Activated CD4-positive, alpha-beta memory T cell treated with anti-CD3 and anti-CD28 coated beads for 36 hours (primary cell): ENCODE measurements around the gene OR6P1. TPM values are rescaled to one million over a fixed set of nuclear protein-coding genes. Genes with fewer than 3 reads are reported as not detected.

Experiments used
- CTCF ChIA-PET: fragments of 350-600 bp; sonication (Branson Sonifier 250); formaldehyde crosslinking; loops from one replicate; lab custom pipeline; 2021; ENCODE audit warnings: antibody characterized with exemption, inconsistent platforms; lab: Charles Lee
- POLR2A ChIA-PET: fragments of 350-600 bp; sonication (Branson Sonifier 250); formaldehyde crosslinking; loops from one replicate; lab custom pipeline; 2021; ENCODE audit warnings: antibody characterized with exemption; lab: Charles Lee
- DNase-seq: peaks from one replicate; pipeline ENCODE4 v3.0.0-alpha.2; 2020
- H3K27ac Mint-ChIP-seq: one replicate; pipeline ENCODE4 v1.8.0; 2021; ENCODE audit warnings: mixed read lengths
- H3K27me3 Mint-ChIP-seq: one replicate; pipeline ENCODE4 v1.8.0; 2021; ENCODE audit warnings: mixed read lengths
- H3K36me3 Mint-ChIP-seq: one replicate; pipeline ENCODE4 v1.8.0; 2021; ENCODE audit warnings: mixed read lengths
- H3K4me1 Mint-ChIP-seq: one replicate; pipeline ENCODE4 v1.8.0; 2021; ENCODE audit warnings: low read depth, mixed read lengths
- H3K4me3 Mint-ChIP-seq: one replicate; pipeline ENCODE4 v1.8.0; 2021; ENCODE audit warnings: mild to moderate bottlenecking, mixed read lengths
- H3K9me3 Mint-ChIP-seq: one replicate; pipeline ENCODE4 v1.8.0; 2021; ENCODE audit warnings: mixed read lengths
- intact Hi-C: fragments of 100-400 bp; cut with micrococcal nuclease; formaldehyde crosslinking; loops from one replicate; pipeline ENCODE4 v1.15.1; 2023
- total RNA-seq, 2 experiments: library from RNA; stranded (reverse); gene quantifications; one replicate each; pipeline ENCODE4 v1.2.3, GENCODE V29; 2021

OR6P1 gene
- total RNA-seq, 2 experiments from 2014 or later = not detected

GRCh38 chr1:158559696-158560095, 10.7 kb downstream of the OR6P1 start:
- Mint-ChIP-seq H3K9me3 (no peaks in the 10 kb centered on the region), H3K4me1 (no peaks in the 10 kb centered on the region), H3K4me3 (no peak overlapping the region), H3K36me3 (no peaks in the 10 kb centered on the region), H3K27me3 (peaks cover 7% of the 10 kb centered on the region), H3K27ac (no peak overlapping the region)
- CTCF ChIA-PET = no interaction called here
- no peak for DNase-seq
- intact Hi-C loops = no loop called here
- POLR2A ChIA-PET = no interaction called here

GRCh38 chr1:158554352-158554751, 16.0 kb downstream of the OR6P1 start, which contains the start of gene OR6Y1:
Gene OR6Y1, minus strand, starts transcription at chr1:158554405. Its CDS starts 6,300 bp downstream, at chr1:158548105.
- DNase-seq = no peak
- H3K4me1 Mint-ChIP-seq = no peaks in the 10 kb centered on the region
- no peak within 1 kb of the TSS for H3K27ac Mint-ChIP-seq
- H3K27me3 Mint-ChIP-seq = peaks cover 7% of the 10 kb centered on the region
- intact Hi-C loops = no loop called here
- POLR2A ChIA-PET = no interaction called here
- no peak within 1 kb of the TSS for H3K4me3 Mint-ChIP-seq
- H3K9me3 Mint-ChIP-seq = no peaks in the 10 kb centered on the region
- no peaks in the 10 kb centered on the region for H3K36me3 Mint-ChIP-seq
- CTCF ChIA-PET = no interaction called here

GRCh38 chr1:158552296-158552695, 18.1 kb downstream of the OR6P1 start:
- POLR2A ChIA-PET = no interaction called here
- CTCF ChIA-PET = no interaction called here

GRCh38 chr1:158547533-158547932, 22.8 kb downstream of the OR6P1 start:
- no peak overlapping the region for H3K27ac Mint-ChIP-seq
- CTCF ChIA-PET = no interaction called here
- DNase-seq = no peak
- no peaks in the 10 kb centered on the region for H3K36me3 Mint-ChIP-seq
- no peaks in the 10 kb centered on the region for H3K9me3 Mint-ChIP-seq
- peaks cover 19% of the 10 kb centered on the region for H3K27me3 Mint-ChIP-seq
- H3K4me1 Mint-ChIP-seq = no peaks in the 10 kb centered on the region
- POLR2A ChIA-PET = no interaction called here
- H3K4me3 Mint-ChIP-seq = no peak overlapping the region
- intact Hi-C loops = no loop called here

More at GRCh38 chr1:158552296-158552695, 18.1 kb downstream of the OR6P1 start:
- Mint-ChIP-seq H3K27ac (no peak overlapping the region), H3K27me3 (peaks cover 19% of the 10 kb centered on the region), H3K4me3 (no peak overlapping the region), H3K4me1 (no peaks in the 10 kb centered on the region), H3K9me3 (no peaks in the 10 kb centered on the region), H3K36me3 (no peaks in the 10 kb centered on the region)
- intact Hi-C loops = no loop called here
- DNase-seq = no peak

- Mint-ChIP-seq H3K36me3 (no peaks in the 10 kb centered on the region), H3K4me3 (no peak overlapping the region), H3K27ac (no peak overlapping the region), H3K4me1 (no peaks in the 10 kb centered on the region), H3K27me3 (no peaks in the 10 kb centered on the region), H3K9me3 (no peaks in the 10 kb centered on the region)
- POLR2A ChIA-PET = no interaction called here
- no peak for DNase-seq
- intact Hi-C loops = no loop called here
- CTCF ChIA-PET = no interaction called here
Measured at GRCh38 chr1:158537609-158538008, 32.8 kb downstream of the OR6P1 start.

GRCh38 chr1:158534496-158534895, 35.9 kb downstream of the OR6P1 start:
- no peaks in the 10 kb centered on the region for H3K4me1 Mint-ChIP-seq
- H3K27ac Mint-ChIP-seq = no peak overlapping the region
- intact Hi-C loops = no loop called here
- no peak for DNase-seq
- POLR2A ChIA-PET = no interaction called here
- H3K4me3 Mint-ChIP-seq = no peak overlapping the region
- H3K9me3 Mint-ChIP-seq = no peaks in the 10 kb centered on the region
- CTCF ChIA-PET = no interaction called here
- H3K36me3 Mint-ChIP-seq = no peaks in the 10 kb centered on the region
- H3K27me3 Mint-ChIP-seq = no peaks in the 10 kb centered on the region

- Mint-ChIP-seq H3K27ac (no peak overlapping the region), H3K36me3 (no peaks in the 10 kb centered on the region), H3K4me3 (no peak overlapping the region), H3K4me1 (no peaks in the 10 kb centered on the region), H3K9me3 (no peaks in the 10 kb centered on the region), H3K27me3 (peaks cover 12% of the 10 kb centered on the region)
- intact Hi-C loops = loop anchor here (1.0 kb wide), 1 partner anchor 323 kb away; no protein-coding TSS in a partner anchor
- no peak for DNase-seq
- ChIA-PET CTCF (interaction anchor here (0.7 to 4.1 kb wide), 8 partner anchors 10 to 323 kb away, joined by 3 to 33 read pairs (median 4); no protein-coding TSS in a partner anchor), POLR2A (no interaction called here)
Measured at GRCh38 chr1:158527190-158527815, 43.1 kb downstream of the OR6P1 start.

GRCh38 chr1:158521666-158522058, 48.7 kb downstream of the OR6P1 start:
- Mint-ChIP-seq H3K4me3 (no peak overlapping the region), H3K27me3 (peaks cover 17% of the 10 kb centered on the region), H3K36me3 (no peaks in the 10 kb centered on the region), H3K27ac (no peak overlapping the region), H3K4me1 (no peaks in the 10 kb centered on the region), H3K9me3 (no peaks in the 10 kb centered on the region)
- intact Hi-C loops = no loop called here
- ChIA-PET CTCF (no interaction called here), POLR2A (no interaction called here)
- DNase-seq = no peak

- Mint-ChIP-seq H3K27ac (no peak overlapping the region), H3K9me3 (no peaks in the 10 kb centered on the region), H3K36me3 (no peaks in the 10 kb centered on the region), H3K4me3 (no peak overlapping the region), H3K27me3 (peaks cover 17% of the 10 kb centered on the region), H3K4me1 (no peaks in the 10 kb centered on the region)
- DNase-seq = no peak
- POLR2A ChIA-PET = no interaction called here
- intact Hi-C loops = no loop called here
- CTCF ChIA-PET = interaction anchor here (0.7 kb wide), 1 partner anchor 165 kb away, joined by 3 read pairs; the partner anchor contains the start of gene SPTA1
Measured at GRCh38 chr1:158520955-158521665, 49.3 kb downstream of the OR6P1 start.

- H3K27me3 Mint-ChIP-seq = peaks cover 17% of the 10 kb centered on the region
- no peaks in the 10 kb centered on the region for H3K36me3 Mint-ChIP-seq
- DNase-seq = no peak
- H3K4me3 Mint-ChIP-seq = no peak overlapping the region
- H3K9me3 Mint-ChIP-seq = no peaks in the 10 kb centered on the region
- CTCF ChIA-PET = interaction anchor here (1.0 kb wide), 1 partner anchor 13 kb away, joined by 3 read pairs; no protein-coding TSS in a partner anchor
- intact Hi-C loops = no loop called here
- POLR2A ChIA-PET = no interaction called here
- no peak overlapping the region for H3K27ac Mint-ChIP-seq
- H3K4me1 Mint-ChIP-seq = no peaks in the 10 kb centered on the region
Measured at GRCh38 chr1:158520021-158520420, 50.4 kb downstream of the OR6P1 start.

GRCh38 chr1:158516966-158517365, 53.4 kb downstream of the OR6P1 start:
- CTCF ChIA-PET = no interaction called here
- no peak for DNase-seq
- no peaks in the 10 kb centered on the region for H3K36me3 Mint-ChIP-seq
- intact Hi-C loops = no loop called here
- H3K9me3 Mint-ChIP-seq = no peaks in the 10 kb centered on the region
- H3K4me3 Mint-ChIP-seq = no peak overlapping the region
- POLR2A ChIA-PET = no interaction called here
- H3K27me3 Mint-ChIP-seq = peaks cover 12% of the 10 kb centered on the region
- no peak overlapping the region for H3K27ac Mint-ChIP-seq
- no peaks in the 10 kb centered on the region for H3K4me1 Mint-ChIP-seq
